SK-N-MC (cell line): ENCODE data around the gene SMURF1.

ENCODE experiments used
- EZH2 ChIP-seq: fragments of 200-600 bp; sonication (generic); IDR thresholded peaks from one replicate; pipeline ENCODE4 v1.6.1; 2017; ENCODE audit warnings: antibody characterized with exemption
- POLR2AphosphoS5 ChIP-seq: IDR thresholded peaks from 2 replicates; pipeline ENCODE4 v1.6.1; 2012; ENCODE audit warnings: mild to moderate bottlenecking, low read depth, low read length, borderline replicate concordance

- TF ChIP-seq POLR2AphosphoS5 (no peak), EZH2 (no peak)
Observed at GRCh38 chr7:99143521-99143852, 421 bp downstream of the SMURF1 start.
